GM23338 (cell line): Measurements from ENCODE around the gene SEMA6D. TPM values are rescaled to one million over a fixed set of nuclear protein-coding genes. Genes with fewer than 3 reads are reported as not detected.
A peak's percentile ranks its signal among the peaks of the same experiment; 100 is the strongest.

ENCODE experiments used
- ATAC-seq: fragments of 200-7000 bp; cut with Tn5 transposase; 3 replicates; pipeline ENCODE4 v1.9.1; 2020
- DNase-seq: peaks from one replicate; pipeline ENCODE4 v3.0.0-alpha.2; 2015; ENCODE audit warnings: low spot score
- H2AFZ ChIP-seq: fragments of 200-600 bp; sonication (generic); 2 replicates; pipeline ENCODE4 v1.8.0; 2016; ENCODE audit warnings: antibody characterized with exemption, mild to moderate bottlenecking, moderate library complexity
- H3F3A ChIP-seq: fragments of 200-600 bp; sonication (generic); replicated peaks from 2 replicates; pipeline ENCODE4 v1.8.0; 2017; ENCODE audit warnings: antibody characterized with exemption, mixed run types, low read depth
- H3K27ac ChIP-seq: fragments of 200-600 bp; sonication (generic); 2 replicates; pipeline ENCODE4 v1.6.1; 2016; ENCODE audit warnings: low read depth
- H3K27me3 ChIP-seq: fragments of 200-600 bp; sonication (generic); 2 replicates; pipeline ENCODE4 v1.8.0; 2016; ENCODE audit warnings: mild to moderate bottlenecking, mixed run types, moderate library complexity; ENCODE audit not compliant: insufficient read depth
- H3K36me3 ChIP-seq: fragments of 200-600 bp; sonication (generic); 2 replicates; pipeline ENCODE4 v1.8.0; 2016; ENCODE audit warnings: mild to moderate bottlenecking; ENCODE audit not compliant: insufficient read depth
- H3K4me1 ChIP-seq: fragments of 200-600 bp; sonication (generic); 2 replicates; pipeline ENCODE4 v1.8.0; 2016; ENCODE audit warnings: mild to moderate bottlenecking, moderate library complexity; ENCODE audit not compliant: insufficient read depth
- H3K4me2 ChIP-seq: fragments of 200-600 bp; sonication (generic); 2 replicates; pipeline ENCODE4 v1.7.1; 2017; ENCODE audit warnings: mixed run types
- H3K4me3 ChIP-seq: fragments of 200-600 bp; sonication (generic); 2 replicates; pipeline ENCODE4 v1.6.1; 2016; ENCODE audit warnings: mixed run types
- H3K79me2 ChIP-seq: fragments of 200-600 bp; sonication (generic); replicated peaks from 2 replicates; pipeline ENCODE4 v1.8.0; 2017; ENCODE audit warnings: mild to moderate bottlenecking; ENCODE audit not compliant: insufficient read depth
- H3K9me2 ChIP-seq: fragments of 200-600 bp; sonication (generic); 2 replicates; pipeline ENCODE4 v1.8.0; 2017; ENCODE audit not compliant: insufficient read depth
- H4K20me1 ChIP-seq: fragments of 200-600 bp; sonication (generic); replicated peaks from 2 replicates; pipeline ENCODE4 v1.8.0; 2017; ENCODE audit warnings: mild to moderate bottlenecking; ENCODE audit not compliant: insufficient read depth
- H3K27ac Mint-ChIP-seq: 2 replicates; pipeline ENCODE4 v1.8.0; 2020; ENCODE audit warnings: inconsistent platforms, mild to moderate bottlenecking, moderate library complexity, mixed read lengths
- H3K27me3 Mint-ChIP-seq: 3 replicates; pipeline ENCODE4 v1.8.0; 2022; ENCODE audit warnings: low read depth, mild to moderate bottlenecking, moderate library complexity, mixed read lengths, inconsistent platforms; ENCODE audit not compliant: insufficient read depth, poor library complexity
- H3K36me3 Mint-ChIP-seq: 3 replicates; pipeline ENCODE4 v1.8.0; 2021; ENCODE audit warnings: low read depth, mild to moderate bottlenecking, inconsistent platforms, moderate library complexity, mixed read lengths
- H3K4me1 Mint-ChIP-seq: 3 replicates; pipeline ENCODE4 v1.8.0; 2020; ENCODE audit warnings: mild to moderate bottlenecking, inconsistent platforms, mixed read lengths
- H3K4me3 Mint-ChIP-seq: 3 replicates; pipeline ENCODE4 v1.8.0; 2021; ENCODE audit warnings: moderate library complexity, mild to moderate bottlenecking, inconsistent platforms, mixed read lengths
- H3K9me3 Mint-ChIP-seq: 3 replicates; pipeline ENCODE4 v1.8.0; 2020; ENCODE audit warnings: moderate library complexity, mild to moderate bottlenecking, inconsistent platforms, mixed read lengths
- CREB1 ChIP-seq: fragments of 250-450 bp; sonication (Bioruptor Pico); IDR thresholded peaks from 2 replicates; pipeline ENCODE4 v1.5.0; 2020; ENCODE audit warnings: low read depth, mild to moderate bottlenecking, moderate library complexity
- EZH2phosphoT487 ChIP-seq: fragments of 200-600 bp; sonication (generic); IDR thresholded peaks from one replicate; pipeline ENCODE4 v1.8.1; 2018; ENCODE audit warnings: antibody characterized with exemption; ENCODE audit not compliant: unreplicated experiment
- JUNB ChIP-seq: IDR thresholded peaks from one replicate; pipeline ENCODE4 v1.6.1; 2016; ENCODE audit warnings: antibody characterized with exemption; ENCODE audit not compliant: unreplicated experiment
- NANOG ChIP-seq: IDR thresholded peaks from 2 replicates; pipeline ENCODE4 v1.6.1; 2016; ENCODE audit warnings: antibody characterized with exemption, borderline replicate concordance
- POLR2AphosphoS5 ChIP-seq: IDR thresholded peaks from 2 replicates; pipeline ENCODE4 v1.6.1; 2016; ENCODE audit warnings: antibody characterized with exemption, low read depth
- ZNF331 ChIP-seq: fragments of 250-450 bp; sonication (Bioruptor Pico); IDR thresholded peaks from 2 replicates; pipeline ENCODE4 v1.5.0; 2020; ENCODE audit warnings: low read depth, mild to moderate bottlenecking, moderate library complexity
- polyA plus RNA-seq: library from polyadenylated mRNA; unstranded; fragments of >200 nt; fragmentation: Nextera tagmentation; extraction: Ambion mirVana; gene quantifications from 2 replicates; pipeline ENCODE4 v1.2.1, GENCODE V29; 2016
- total RNA-seq: library from RNA; depleted of rRNA; stranded (reverse); fragments of >200 nt; shearing (Covaris generic); gene quantifications from 2 replicates; pipeline ENCODE4 v1.2.3, GENCODE V29; 2014
- TF ChIP-seq, protein P1 (sequence below): fragments of 250-450 bp; sonication (Bioruptor Pico); IDR thresholded peaks from 2 replicates; pipeline ENCODE4 v1.5.0; 2020; ENCODE audit warnings: mild to moderate bottlenecking, moderate library complexity

The SEMA6D gene
- total and polyA plus RNA-seq, 2 experiments from 2014 or later = 0.37 to 0.97 TPM

GRCh38 chr15:47820057-47820746, 102.9 kb downstream of the SEMA6D start (continued):
- TF ChIP-seq, protein P1, sequence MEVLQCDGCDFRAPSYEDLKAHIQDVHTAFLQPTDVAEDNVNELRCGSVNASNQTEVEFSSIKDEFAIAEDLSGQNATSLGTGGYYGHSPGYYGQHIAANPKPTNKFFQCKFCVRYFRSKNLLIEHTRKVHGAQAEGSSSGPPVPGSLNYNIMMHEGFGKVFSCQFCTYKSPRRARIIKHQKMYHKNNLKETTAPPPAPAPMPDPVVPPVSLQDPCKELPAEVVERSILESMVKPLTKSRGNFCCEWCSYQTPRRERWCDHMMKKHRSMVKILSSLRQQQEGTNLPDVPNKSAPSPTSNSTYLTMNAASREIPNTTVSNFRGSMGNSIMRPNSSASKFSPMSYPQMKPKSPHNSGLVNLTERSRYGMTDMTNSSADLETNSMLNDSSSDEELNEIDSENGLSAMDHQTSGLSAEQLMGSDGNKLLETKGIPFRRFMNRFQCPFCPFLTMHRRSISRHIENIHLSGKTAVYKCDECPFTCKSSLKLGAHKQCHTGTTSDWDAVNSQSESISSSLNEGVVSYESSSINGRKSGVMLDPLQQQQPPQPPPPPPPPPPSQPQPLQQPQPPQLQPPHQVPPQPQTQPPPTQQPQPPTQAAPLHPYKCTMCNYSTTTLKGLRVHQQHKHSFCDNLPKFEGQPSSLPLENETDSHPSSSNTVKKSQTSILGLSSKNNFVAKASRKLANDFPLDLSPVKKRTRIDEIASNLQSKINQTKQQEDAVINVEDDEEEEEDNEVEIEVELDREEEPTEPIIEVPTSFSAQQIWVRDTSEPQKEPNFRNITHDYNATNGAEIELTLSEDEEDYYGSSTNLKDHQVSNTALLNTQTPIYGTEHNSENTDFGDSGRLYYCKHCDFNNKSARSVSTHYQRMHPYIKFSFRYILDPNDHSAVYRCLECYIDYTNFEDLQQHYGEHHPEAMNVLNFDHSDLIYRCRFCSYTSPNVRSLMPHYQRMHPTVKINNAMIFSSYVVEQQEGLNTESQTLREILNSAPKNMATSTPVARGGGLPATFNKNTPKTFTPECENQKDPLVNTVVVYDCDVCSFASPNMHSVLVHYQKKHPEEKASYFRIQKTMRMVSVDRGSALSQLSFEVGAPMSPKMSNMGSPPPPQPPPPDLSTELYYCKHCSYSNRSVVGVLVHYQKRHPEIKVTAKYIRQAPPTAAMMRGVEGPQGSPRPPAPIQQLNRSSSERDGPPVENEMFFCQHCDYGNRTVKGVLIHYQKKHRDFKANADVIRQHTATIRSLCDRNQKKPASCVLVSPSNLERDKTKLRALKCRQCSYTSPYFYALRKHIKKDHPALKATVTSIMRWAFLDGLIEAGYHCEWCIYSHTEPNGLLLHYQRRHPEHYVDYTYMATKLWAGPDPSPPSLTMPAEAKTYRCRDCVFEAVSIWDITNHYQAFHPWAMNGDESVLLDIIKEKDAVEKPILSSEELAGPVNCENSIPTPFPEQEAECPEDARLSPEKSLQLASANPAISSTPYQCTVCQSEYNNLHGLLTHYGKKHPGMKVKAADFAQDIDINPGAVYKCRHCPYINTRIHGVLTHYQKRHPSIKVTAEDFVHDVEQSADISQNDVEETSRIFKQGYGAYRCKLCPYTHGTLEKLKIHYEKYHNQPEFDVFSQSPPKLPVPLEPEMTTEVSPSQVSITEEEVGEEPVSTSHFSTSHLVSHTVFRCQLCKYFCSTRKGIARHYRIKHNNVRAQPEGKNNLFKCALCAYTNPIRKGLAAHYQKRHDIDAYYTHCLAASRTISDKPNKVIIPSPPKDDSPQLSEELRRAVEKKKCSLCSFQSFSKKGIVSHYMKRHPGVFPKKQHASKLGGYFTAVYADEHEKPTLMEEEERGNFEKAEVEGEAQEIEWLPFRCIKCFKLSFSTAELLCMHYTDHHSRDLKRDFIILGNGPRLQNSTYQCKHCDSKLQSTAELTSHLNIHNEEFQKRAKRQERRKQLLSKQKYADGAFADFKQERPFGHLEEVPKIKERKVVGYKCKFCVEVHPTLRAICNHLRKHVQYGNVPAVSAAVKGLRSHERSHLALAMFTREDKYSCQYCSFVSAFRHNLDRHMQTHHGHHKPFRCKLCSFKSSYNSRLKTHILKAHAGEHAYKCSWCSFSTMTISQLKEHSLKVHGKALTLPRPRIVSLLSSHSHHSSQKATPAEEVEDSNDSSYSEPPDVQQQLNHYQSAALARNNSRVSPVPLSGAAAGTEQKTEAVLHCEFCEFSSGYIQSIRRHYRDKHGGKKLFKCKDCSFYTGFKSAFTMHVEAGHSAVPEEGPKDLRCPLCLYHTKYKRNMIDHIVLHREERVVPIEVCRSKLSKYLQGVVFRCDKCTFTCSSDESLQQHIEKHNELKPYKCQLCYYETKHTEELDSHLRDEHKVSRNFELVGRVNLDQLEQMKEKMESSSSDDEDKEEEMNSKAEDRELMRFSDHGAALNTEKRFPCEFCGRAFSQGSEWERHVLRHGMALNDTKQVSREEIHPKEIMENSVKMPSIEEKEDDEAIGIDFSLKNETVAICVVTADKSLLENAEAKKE (CRISPR knock-in tag) = no peak

GRCh38 chr15:47820747-47821319, 103.5 kb downstream of the SEMA6D start:
- no peak for ATAC-seq

DNA sequence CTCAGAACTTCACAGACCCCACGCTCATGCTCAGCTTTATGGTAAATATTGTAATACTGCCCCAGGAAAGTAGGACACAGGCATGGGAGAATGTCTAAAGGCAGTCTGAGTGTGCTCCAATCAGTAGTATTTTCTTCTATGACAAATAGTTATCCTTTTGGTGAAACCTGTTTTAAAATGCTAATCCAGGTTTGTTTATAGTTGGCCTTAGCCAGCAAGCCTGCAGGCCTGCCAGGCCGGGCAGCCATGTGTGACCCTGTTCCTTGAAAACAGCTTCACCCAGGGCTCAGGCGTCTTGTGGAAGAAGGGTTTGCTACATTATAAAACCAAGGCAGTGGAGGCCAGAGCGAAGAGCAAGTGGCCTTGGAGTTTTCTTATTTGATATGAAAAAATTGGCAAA, 104.7 kb downstream of the SEMA6D start:
- Histone ChIP-seq H2AFZ (0 out of 2 replicates have a peak overlapping the region, but pooled peaks have one; percentile 48), H3K27me3 (no peaks in the 10 kb centered on the region), H3K4me3 (no peak overlapping the region), H3K4me2 (no peak overlapping the region), H3K4me1 (peaks cover 10% of the 10 kb centered on the region), H3F3A (no peaks in the 10 kb centered on the region), H4K20me1 (no peaks in the 10 kb centered on the region), H3K9me2 (peaks cover 4% of the 10 kb centered on the region; the same call in 1 of the 2 replicates), H3K79me2 (no peaks in the 10 kb centered on the region), H3K27ac (no peak overlapping the region), H3K36me3 (no peaks in the 10 kb centered on the region)
- Mint-ChIP-seq H3K27ac (no peak overlapping the region; the same call in 1 of the 2 replicates), H3K36me3 (no peaks in the 10 kb centered on the region), H3K4me1 (peaks cover 28% of the 10 kb centered on the region), H3K4me3 (no peak overlapping the region), H3K9me3 (no peaks in the 10 kb centered on the region), H3K27me3 (peaks cover 2% of the 10 kb centered on the region)
- TF ChIP-seq EZH2phosphoT487 = no peak
- TF ChIP-seq CREB1 = no peak
- TF ChIP-seq NANOG = no peak
- no peak for TF ChIP-seq POLR2AphosphoS5
- no peak for TF ChIP-seq ZNF331
- peak; percentile 39 for ATAC-seq
- DNase-seq = no peak

More at GRCh38 chr15:47820747-47821319, 103.5 kb downstream of the SEMA6D start:
- Histone ChIP-seq H3K27ac (no peak overlapping the region), H4K20me1 (no peaks in the 10 kb centered on the region), H3K4me3 (no peak overlapping the region), H3K79me2 (no peaks in the 10 kb centered on the region), H3K36me3 (no peaks in the 10 kb centered on the region), H2AFZ (no peak overlapping the region), H3F3A (no peaks in the 10 kb centered on the region), H3K4me1 (peaks cover 10% of the 10 kb centered on the region), H3K9me2 (no peaks in the 10 kb centered on the region), H3K27me3 (no peaks in the 10 kb centered on the region), H3K4me2 (no peak overlapping the region)
- no peaks in the 10 kb centered on the region for H3K36me3 Mint-ChIP-seq
- peaks cover 28% of the 10 kb centered on the region for H3K4me1 Mint-ChIP-seq
- H3K4me3 Mint-ChIP-seq = no peak overlapping the region
- no peak for DNase-seq
- no peak for TF ChIP-seq JUNB
- no peaks in the 10 kb centered on the region for H3K9me3 Mint-ChIP-seq
- no peak overlapping the region for H3K27ac Mint-ChIP-seq
- H3K27me3 Mint-ChIP-seq = peaks cover 2% of the 10 kb centered on the region
